GM12891 (cell line): ENCODE measurements around the gene ACSL3.
"Not testable (repeated sequence)": the region's sequence is repeated elsewhere in the genome, so short reads cannot be mapped to it uniquely, and the experiment has no call there.

Experiments
- PAX5 ChIP-seq: IDR thresholded peaks from 2 replicates; pipeline ENCODE4 v1.6.1; 2011; ENCODE audit warnings: low read length, moderate library complexity, mild to moderate bottlenecking; ENCODE audit not compliant: insufficient read depth, severe bottlenecking
- POLR2A ChIP-seq: IDR thresholded peaks from 2 replicates; pipeline ENCODE4 v1.6.1; 2011; ENCODE audit warnings: low read depth, low read length, control low read depth
- POLR2AphosphoS5 ChIP-seq: IDR thresholded peaks from 2 replicates; pipeline ENCODE4 v1.6.1; 2011; ENCODE audit warnings: low read depth, low read length, control low read depth
- POU2F2 ChIP-seq: IDR thresholded peaks from 2 replicates; pipeline ENCODE4 v1.6.1; 2011; ENCODE audit warnings: low read depth, mild to moderate bottlenecking, control low read depth, low read length, moderate library complexity
- SPI1 ChIP-seq: IDR thresholded peaks from 2 replicates; pipeline ENCODE4 v1.6.1; 2011; ENCODE audit warnings: low read depth, low read length, control low read depth
- TAF1 ChIP-seq: IDR thresholded peaks from 2 replicates; pipeline ENCODE4 v1.6.1; 2011; ENCODE audit warnings: low read depth, low read length, control low read depth

DNA sequence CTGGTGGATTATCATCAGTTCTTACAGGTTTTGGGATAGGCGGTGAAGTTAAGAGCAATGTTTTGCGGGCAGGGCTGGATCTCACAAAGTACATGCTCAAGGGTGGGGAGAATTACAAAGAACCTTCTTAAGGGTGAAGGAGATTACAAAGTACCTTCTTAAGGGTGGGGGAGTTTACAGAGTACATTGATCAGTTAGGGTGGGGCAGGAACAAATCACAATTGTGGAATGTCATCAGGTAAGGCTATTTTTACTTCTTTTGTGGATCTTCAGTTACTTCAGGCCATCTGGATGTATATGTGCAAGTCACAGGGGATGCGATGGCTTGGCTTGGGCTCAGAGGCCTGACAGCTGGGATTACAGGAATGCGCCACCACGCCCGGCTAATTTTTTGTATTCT lies 12.8 kb upstream of the ACSL3 start:
- TF ChIP-seq TAF1, POLR2AphosphoS5, POLR2A, PAX5, SPI1, POU2F2: not testable (repeated sequence)
